ENCODE data around the gene RAX2.
"Not testable (repeated sequence)": the region's sequence is repeated elsewhere in the genome, so short reads cannot be mapped to it uniquely, and the experiment has no call there.

RAX2 gene

GRCh38 chr19:3771906-3772455, at the start of gene RAX2:
TSS of gene RAX2 (minus strand) at chr19:3772228. CDS start at chr19:3771742, 486 bp downstream.
- no peak for DNase-seq (ENCODE audit: low spot score)

GRCh38 chr19:3821156-3821555, 49.1 kb upstream of the RAX2 start:
- DNase-seq (ENCODE audit: low spot score): no peak

- no peak for DNase-seq (ENCODE audit: low spot score)
Observed at GRCh38 chr19:3819989-3820388, 48.0 kb upstream of the RAX2 start.

- DNase-seq (ENCODE audit: low spot score): no peak
Observed at GRCh38 chr19:3818918-3819317, 46.9 kb upstream of the RAX2 start.

- peak; percentile 80 for DNase-seq (ENCODE audit: low spot score)
Observed at GRCh38 chr19:3818466-3818865, 46.4 kb upstream of the RAX2 start.

GRCh38 chr19:3817761-3818160, 45.7 kb upstream of the RAX2 start:
- no peak for DNase-seq (ENCODE audit: low spot score)

- DNase-seq (ENCODE audit: low spot score): no peak
Observed at GRCh38 chr19:3816566-3817218, 44.7 kb upstream of the RAX2 start.

- DNase-seq (ENCODE audit: low spot score): not testable (repeated sequence)
Observed at GRCh38 chr19:3816148-3816547, 44.1 kb upstream of the RAX2 start.

GRCh38 chr19:3814648-3815047, 42.6 kb upstream of the RAX2 start:
- no peak for DNase-seq (ENCODE audit: low spot score)

GRCh38 chr19:3813473-3814392, 41.7 kb upstream of the RAX2 start:
- DNase-seq (ENCODE audit: low spot score): no peak

GRCh38 chr19:3810708-3811355, 38.8 kb upstream of the RAX2 start:
- no peak for DNase-seq (ENCODE audit: low spot score)

GRCh38 chr19:3809881-3810707, 38.1 kb upstream of the RAX2 start:
- no peak for DNase-seq (ENCODE audit: low spot score)

- no peak for DNase-seq (ENCODE audit: low spot score)
Observed at GRCh38 chr19:3808420-3809143, 36.6 kb upstream of the RAX2 start.

- no peak for DNase-seq (ENCODE audit: low spot score)
Observed at GRCh38 chr19:3807574-3808354, 35.7 kb upstream of the RAX2 start.

GRCh38 chr19:3807131-3807480, 35.1 kb upstream of the RAX2 start:
- DNase-seq (ENCODE audit: low spot score): no peak

GRCh38 chr19:3805859-3806258, 33.8 kb upstream of the RAX2 start:
- no peak for DNase-seq (ENCODE audit: low spot score)

GRCh38 chr19:3804429-3804828, 32.4 kb upstream of the RAX2 start:
- DNase-seq (ENCODE audit: low spot score): no peak

GRCh38 chr19:3803986-3804385, 32.0 kb upstream of the RAX2 start:
- DNase-seq (ENCODE audit: low spot score): no peak

- DNase-seq (ENCODE audit: low spot score): no peak
Observed at GRCh38 chr19:3803114-3803888, 31.3 kb upstream of the RAX2 start.

Data from RKO (cell line).